ENCODE measurements around the gene MAGI3.
"Not testable (repeated sequence)": the region's sequence is repeated elsewhere in the genome, so short reads cannot be mapped to it uniquely, and the experiment has no call there.

MAGI3 gene

GRCh38 chr1:113467991-113468390 lies 77.7 kb downstream of the MAGI3 start:
- no peak for TF ChIP-seq CTCF (IDR thresholded peaks at IDR 0.05; ENCODE audit: insufficient read depth, low read length, missing control alignments)
- ChIA-PET CTCF (interaction anchor here (0.9 kb wide), 1 partner anchor 15 kb away, joined by 4 read pairs; no protein-coding TSS in a partner anchor), POLR2A (no interaction called here)
- DNase-seq (ENCODE audit: low read depth, low spot score), result no peak
- no peak overlapping the region for H3K4me3 ChIP-seq (ENCODE audit: low read depth, low read length)

- CTCF ChIA-PET; POLR2A ChIA-PET; H3K4me3 ChIP-seq (ENCODE audit: low read depth, low read length); DNase-seq (ENCODE audit: low read depth, low spot score): not testable (repeated sequence)
Observed at GRCh38 chr1:113478427-113479195, 88.3 kb downstream of the MAGI3 start.

GRCh38 chr1:113479713-113480676 lies 89.7 kb downstream of the MAGI3 start:
- DNase-seq (ENCODE audit: low read depth, low spot score), result no peak
- no peak for TF ChIP-seq CTCF (IDR thresholded peaks at IDR 0.05; ENCODE audit: insufficient read depth, low read length, missing control alignments)
- ChIA-PET POLR2A (no interaction called here), CTCF (interaction anchor here (1.2 kb wide), 1 partner anchor 26 kb away, joined by 4 read pairs; no protein-coding TSS in a partner anchor)
- H3K4me3 ChIP-seq (ENCODE audit: low read depth, low read length), result no peak overlapping the region

- H3K4me3 ChIP-seq (ENCODE audit: low read depth, low read length); CTCF ChIA-PET; POLR2A ChIA-PET: not testable (repeated sequence)
- DNase-seq (ENCODE audit: low read depth, low spot score), result peak; percentile 1
Observed at GRCh38 chr1:113485131-113485530, 94.8 kb downstream of the MAGI3 start.

GRCh38 chr1:113488576-113489177 lies 98.4 kb downstream of the MAGI3 start:
- ChIA-PET CTCF (no interaction called here), POLR2A (no interaction called here)
- DNase-seq (ENCODE audit: low read depth, low spot score), result no peak
- no peak for TF ChIP-seq CTCF (IDR thresholded peaks at IDR 0.05; ENCODE audit: insufficient read depth, low read length, missing control alignments)
- H3K4me3 ChIP-seq (ENCODE audit: low read depth, low read length), result no peak overlapping the region

- ChIA-PET POLR2A (no interaction called here), CTCF (interaction anchor here (1.6 kb wide), 1 partner anchor 37 kb away, joined by 5 read pairs; no protein-coding TSS in a partner anchor)
- no peak overlapping the region for H3K4me3 ChIP-seq (ENCODE audit: low read depth, low read length)
- no peak for DNase-seq (ENCODE audit: low read depth, low spot score)
- TF ChIP-seq CTCF (IDR thresholded peaks at IDR 0.05; ENCODE audit: insufficient read depth, low read length, missing control alignments), result no peak
Observed at GRCh38 chr1:113490384-113490783, 100.1 kb downstream of the MAGI3 start.

- CTCF ChIA-PET, result no interaction called here
- DNase-seq (ENCODE audit: low read depth, low spot score), result no peak
- POLR2A ChIA-PET, result no interaction called here
- H3K4me3 ChIP-seq (ENCODE audit: low read depth, low read length), result no peak overlapping the region
- TF ChIP-seq CTCF (IDR thresholded peaks at IDR 0.05; ENCODE audit: insufficient read depth, low read length, missing control alignments), result no peak
Observed at GRCh38 chr1:113493533-113493932, 103.2 kb downstream of the MAGI3 start.
